Activated B cell treated with CpG ODN at 0.5 μM for 24 hours (primary cell): ENCODE measurements around the gene OR7D2. TPM values are rescaled to one million over a fixed set of nuclear protein-coding genes. Genes with fewer than 3 reads are reported as not detected.
A peak's percentile ranks its signal among the peaks of the same experiment; 100 is the strongest.
"Not testable (repeated sequence)": the region's sequence is repeated elsewhere in the genome, so short reads cannot be mapped to it uniquely, and the experiment has no call there.

Source experiments
- ATAC-seq: fragments of 200-7000 bp; cut with Tn5 transposase; one replicate; pipeline ENCODE4 v1.10.0; 2021; ENCODE audit warnings: low read depth, mild to moderate bottlenecking, moderate library complexity
- CTCF ChIA-PET: fragments of 350-600 bp; sonication (Branson Sonifier 250); formaldehyde crosslinking; loops from one replicate; lab custom pipeline; 2021; ENCODE audit warnings: antibody characterized with exemption; lab: Charles Lee
- POLR2A ChIA-PET: fragments of 350-600 bp; sonication (Branson Sonifier 250); formaldehyde crosslinking; loops from one replicate; lab custom pipeline; 2021; ENCODE audit warnings: antibody characterized with exemption; lab: Charles Lee
- DNase-seq: peaks from one replicate; pipeline ENCODE4 v3.0.0; 2022
- H3K27ac Mint-ChIP-seq: one replicate; pipeline ENCODE4 v1.8.0; 2020; ENCODE audit warnings: mixed read lengths
- H3K27me3 Mint-ChIP-seq: one replicate; pipeline ENCODE4 v1.8.0; 2021; ENCODE audit warnings: mixed read lengths
- H3K36me3 Mint-ChIP-seq: one replicate; pipeline ENCODE4 v1.8.0; 2021; ENCODE audit warnings: low read depth, mixed read lengths
- H3K4me1 Mint-ChIP-seq: one replicate; pipeline ENCODE4 v1.8.0; 2021; ENCODE audit warnings: mixed read lengths
- H3K4me3 Mint-ChIP-seq: one replicate; pipeline ENCODE4 v1.8.0; 2020; ENCODE audit warnings: mild to moderate bottlenecking, mixed read lengths
- H3K9me3 Mint-ChIP-seq: one replicate; pipeline ENCODE4 v1.8.0; 2020; ENCODE audit warnings: mixed read lengths
- intact Hi-C: fragments of 100-400 bp; cut with micrococcal nuclease; formaldehyde crosslinking; loops from one replicate; pipeline ENCODE4 v1.15.1; 2024
- total RNA-seq: library from RNA; stranded (reverse); gene quantifications from 2 replicates; pipeline ENCODE4 v1.2.3, GENCODE V29; 2022
- TF ChIP-seq, protein P1 (sequence below): fragments of 200-600 bp; IDR thresholded peaks from one replicate; pipeline ENCODE4 v1.8.0; 2022; ENCODE audit warnings: antibody characterized with exemption, mild to moderate bottlenecking

The OR7D2 gene
- total RNA-seq, 1 donor from 2014 or later, result not detected

DNA sequence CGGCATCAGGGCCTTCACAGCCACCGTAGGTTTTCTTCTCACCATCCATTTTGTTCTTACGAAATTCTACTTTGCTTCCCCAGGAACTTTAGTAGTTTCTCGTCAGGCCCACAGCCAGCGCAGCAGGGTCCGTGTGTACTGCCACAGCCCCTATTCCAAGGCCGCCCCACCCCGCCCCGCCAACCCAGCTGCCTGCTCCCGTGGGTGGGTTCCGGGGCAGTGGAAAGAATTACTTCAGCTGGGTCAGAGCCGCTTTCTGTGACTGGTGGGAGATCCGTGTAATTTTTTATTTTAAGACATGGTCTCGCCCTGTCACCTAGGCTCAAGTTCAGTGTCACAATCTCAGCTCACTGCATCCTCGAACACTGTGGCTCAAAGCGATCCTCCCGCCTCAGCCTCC lies 4.2 kb downstream of the OR7D2 start:
- no peak for ATAC-seq
- no peaks in the 10 kb centered on the region for H3K27me3 Mint-ChIP-seq
- POLR2A ChIA-PET, result no interaction called here

DNA sequence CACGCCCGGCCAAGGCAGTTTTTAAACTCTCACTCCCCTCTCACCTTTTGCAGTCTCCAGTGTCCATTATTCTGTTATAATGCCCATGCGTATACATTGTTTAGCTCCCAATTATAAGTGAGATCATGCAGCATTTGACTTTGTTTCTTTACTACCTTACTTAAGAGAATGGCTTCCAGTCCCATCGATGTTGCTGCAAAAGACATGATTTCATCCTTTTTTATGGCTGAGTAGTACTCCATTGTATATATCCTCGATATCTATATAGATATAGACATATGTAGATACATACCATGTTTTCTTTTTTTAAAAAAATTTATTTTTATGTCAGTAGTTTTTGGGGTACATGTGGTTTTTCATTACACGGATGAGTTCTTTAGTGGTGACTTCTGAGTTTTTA lies 8.4 kb downstream of the OR7D2 start:
- no peak overlapping the region for H3K27ac Mint-ChIP-seq
- no peak overlapping the region for H3K4me3 Mint-ChIP-seq
- intact Hi-C loops, result no loop called here
- DNase-seq (no peak), ATAC-seq (no peak)
- ChIA-PET POLR2A (no interaction called here), CTCF (no interaction called here)
- peaks cover under 1% of the 10 kb centered on the region for H3K27me3 Mint-ChIP-seq
- H3K36me3 Mint-ChIP-seq, result no peaks in the 10 kb centered on the region
- no peaks in the 10 kb centered on the region for H3K4me1 Mint-ChIP-seq
- H3K9me3 Mint-ChIP-seq, result peaks cover 12% of the 10 kb centered on the region
- TF ChIP-seq, protein P1, sequence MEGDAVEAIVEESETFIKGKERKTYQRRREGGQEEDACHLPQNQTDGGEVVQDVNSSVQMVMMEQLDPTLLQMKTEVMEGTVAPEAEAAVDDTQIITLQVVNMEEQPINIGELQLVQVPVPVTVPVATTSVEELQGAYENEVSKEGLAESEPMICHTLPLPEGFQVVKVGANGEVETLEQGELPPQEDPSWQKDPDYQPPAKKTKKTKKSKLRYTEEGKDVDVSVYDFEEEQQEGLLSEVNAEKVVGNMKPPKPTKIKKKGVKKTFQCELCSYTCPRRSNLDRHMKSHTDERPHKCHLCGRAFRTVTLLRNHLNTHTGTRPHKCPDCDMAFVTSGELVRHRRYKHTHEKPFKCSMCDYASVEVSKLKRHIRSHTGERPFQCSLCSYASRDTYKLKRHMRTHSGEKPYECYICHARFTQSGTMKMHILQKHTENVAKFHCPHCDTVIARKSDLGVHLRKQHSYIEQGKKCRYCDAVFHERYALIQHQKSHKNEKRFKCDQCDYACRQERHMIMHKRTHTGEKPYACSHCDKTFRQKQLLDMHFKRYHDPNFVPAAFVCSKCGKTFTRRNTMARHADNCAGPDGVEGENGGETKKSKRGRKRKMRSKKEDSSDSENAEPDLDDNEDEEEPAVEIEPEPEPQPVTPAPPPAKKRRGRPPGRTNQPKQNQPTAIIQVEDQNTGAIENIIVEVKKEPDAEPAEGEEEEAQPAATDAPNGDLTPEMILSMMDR, result no peak

More for the DNA sequence above, 4.2 kb downstream of the OR7D2 start:
- no peaks in the 10 kb centered on the region for H3K36me3 Mint-ChIP-seq
- H3K4me1 Mint-ChIP-seq, result no peaks in the 10 kb centered on the region
- no peak overlapping the region for H3K4me3 Mint-ChIP-seq
- no peak overlapping the region for H3K27ac Mint-ChIP-seq
- H3K9me3 Mint-ChIP-seq, result peaks cover 2% of the 10 kb centered on the region
- intact Hi-C loops, result no loop called here
- CTCF ChIA-PET, result no interaction called here
- TF ChIP-seq, protein P1, result no peak
- no peak for DNase-seq

DNA sequence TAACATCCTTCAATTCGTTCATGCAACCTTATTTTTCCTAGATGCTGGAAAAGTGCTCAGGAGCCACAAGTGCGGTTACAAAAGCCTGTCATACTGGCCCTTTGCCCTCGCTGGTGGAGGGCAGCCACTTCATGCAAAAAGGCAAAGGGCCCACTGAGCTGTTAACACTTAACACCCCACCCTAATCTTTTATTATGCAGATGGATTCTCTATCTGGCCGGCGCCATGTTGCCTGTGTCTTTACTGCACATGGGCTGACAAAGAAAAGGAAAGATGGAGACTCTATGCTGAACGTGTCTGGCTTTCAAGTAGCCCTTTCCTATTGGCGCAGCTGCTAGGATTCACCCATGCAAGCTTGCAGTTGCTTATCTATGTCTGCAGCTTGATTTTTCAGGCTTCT lies 10.8 kb downstream of the OR7D2 start:
- Mint-ChIP-seq H3K36me3 (no peaks in the 10 kb centered on the region), H3K27ac (no peak overlapping the region), H3K4me1 (no peaks in the 10 kb centered on the region), H3K9me3 (peaks cover 14% of the 10 kb centered on the region), H3K27me3 (peaks cover 10% of the 10 kb centered on the region), H3K4me3 (no peak overlapping the region)
- POLR2A ChIA-PET, result no interaction called here
- intact Hi-C loops, result no loop called here
- DNase-seq (no peak), ATAC-seq (no peak)
- TF ChIP-seq, protein P1, result no peak
- CTCF ChIA-PET, result interaction anchor here (1.6 kb wide), 1 partner anchor 16 kb away, joined by 4 read pairs; no protein-coding TSS in a partner anchor

DNA sequence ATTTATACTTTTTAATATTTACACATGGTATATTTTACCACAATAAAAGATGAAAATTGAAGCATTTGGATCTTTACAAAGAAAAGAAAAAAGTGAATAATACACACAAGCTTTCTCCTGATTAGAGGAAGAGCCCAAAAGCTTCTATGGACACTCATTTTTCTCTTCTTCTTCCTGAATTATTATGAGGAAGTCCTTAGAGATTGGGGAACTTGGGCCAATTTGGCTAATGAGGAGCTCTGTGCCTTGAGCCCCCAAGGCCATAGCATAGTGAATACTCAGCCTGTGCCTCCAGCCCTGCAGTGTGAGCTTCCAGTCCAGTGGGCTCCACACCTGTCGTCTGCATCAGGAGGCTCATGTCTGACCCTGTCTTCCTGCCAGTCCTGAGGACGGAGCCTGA lies 19.3 kb downstream of the OR7D2 start:
- intact Hi-C loops, H3K4me3 Mint-ChIP-seq, H3K36me3 Mint-ChIP-seq, H3K9me3 Mint-ChIP-seq, H3K27me3 Mint-ChIP-seq, DNase-seq, ATAC-seq, H3K27ac Mint-ChIP-seq, CTCF ChIA-PET, H3K4me1 Mint-ChIP-seq, POLR2A ChIA-PET: not testable (repeated sequence)

DNA sequence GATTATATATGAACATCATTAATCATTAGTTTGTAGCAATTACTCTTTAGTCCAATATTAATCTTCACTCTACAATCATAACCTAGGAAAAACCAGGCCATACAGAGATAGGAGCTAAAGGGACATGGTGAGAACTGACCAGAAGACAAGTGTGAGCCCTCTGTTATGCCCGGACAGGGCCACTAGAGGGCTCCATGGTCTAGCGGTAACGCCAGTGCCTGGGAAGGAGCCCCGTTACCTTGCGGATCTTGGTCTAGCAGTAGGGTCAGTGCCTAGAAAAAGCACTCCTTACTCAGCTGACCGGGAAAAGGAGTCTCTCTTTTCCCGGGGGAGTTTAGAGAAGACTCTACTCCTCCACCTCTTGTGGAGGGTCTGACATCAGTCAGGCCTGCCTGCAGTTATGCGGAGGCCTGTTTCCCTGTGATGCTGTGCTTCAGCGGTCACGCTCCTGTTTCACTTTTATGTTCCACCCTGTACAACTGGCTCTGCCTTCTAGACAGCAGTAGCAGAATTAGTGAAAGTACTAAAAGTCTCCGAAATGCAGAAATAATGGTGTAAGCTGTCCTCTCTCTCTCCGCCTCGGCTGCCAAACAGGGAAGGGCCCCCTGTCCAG lies 26.8 kb downstream of the OR7D2 start:
- ChIA-PET CTCF (interaction anchor here (0.8 to 2.0 kb wide), 14 partner anchors 10 to 593 kb away, joined by 3 to 14 read pairs (median 4); partner anchors contain the start of gene ZNF121), POLR2A (interaction anchor here (0.6 kb wide), 1 partner anchor 896 kb away, joined by 5 read pairs; no protein-coding TSS in a partner anchor)

More for the DNA sequence above, 26.8 kb downstream of the OR7D2 start:
- peaks cover 7% of the 10 kb centered on the region for H3K4me1 Mint-ChIP-seq
- intact Hi-C loops, result loop anchor here (1.0 to 10.0 kb wide), 3 partner anchors 69 to 229 kb away; partner anchors contain the start of genes ZNF266 and ZNF559
- peak; percentile 54 for DNase-seq
- no peaks in the 10 kb centered on the region for H3K36me3 Mint-ChIP-seq
- TF ChIP-seq, protein P1, result peak; percentile 72
- peak; percentile 66 for ATAC-seq
- no peak overlapping the region for H3K27ac Mint-ChIP-seq
- peaks cover 8% of the 10 kb centered on the region for H3K27me3 Mint-ChIP-seq
- H3K9me3 Mint-ChIP-seq, result peaks cover 3% of the 10 kb centered on the region
- peak overlapping the region; percentile 66 for H3K4me3 Mint-ChIP-seq
